ENCODE measurements around the gene KCNB1.

KCNB1 gene

GRCh38 chr20:49427751-49428518 is 54.5 kb downstream of the KCNB1 start:
- ATAC-seq (ENCODE audit: low read depth) (no peak), DNase-seq (ENCODE audit: low spot score in 2 of 2) (no peak)
- Mint-ChIP-seq H3K4me1 (no peaks in the 10 kb centered on the region), H3K27ac (no peak overlapping the region), H3K9me3 (peaks cover 2% of the 10 kb centered on the region), H3K4me3 (no peak overlapping the region), H3K36me3 (no peaks in the 10 kb centered on the region), H3K27me3 (peaks cover 16% of the 10 kb centered on the region)

- no peaks in the 10 kb centered on the region for H3K36me3 Mint-ChIP-seq
- no peaks in the 10 kb centered on the region for H3K4me1 Mint-ChIP-seq
- ATAC-seq (ENCODE audit: low read depth) (no peak), DNase-seq (ENCODE audit: low spot score in 2 of 2) (no peak)
- no peak overlapping the region for H3K4me3 Mint-ChIP-seq
- H3K27me3 Mint-ChIP-seq = peaks cover 16% of the 10 kb centered on the region
- H3K9me3 Mint-ChIP-seq = peaks cover 2% of the 10 kb centered on the region
- no peak overlapping the region for H3K27ac Mint-ChIP-seq
These were observed 55.6 kb downstream of the KCNB1 start for GRCh38 chr20:49426873-49427272.

DNA sequence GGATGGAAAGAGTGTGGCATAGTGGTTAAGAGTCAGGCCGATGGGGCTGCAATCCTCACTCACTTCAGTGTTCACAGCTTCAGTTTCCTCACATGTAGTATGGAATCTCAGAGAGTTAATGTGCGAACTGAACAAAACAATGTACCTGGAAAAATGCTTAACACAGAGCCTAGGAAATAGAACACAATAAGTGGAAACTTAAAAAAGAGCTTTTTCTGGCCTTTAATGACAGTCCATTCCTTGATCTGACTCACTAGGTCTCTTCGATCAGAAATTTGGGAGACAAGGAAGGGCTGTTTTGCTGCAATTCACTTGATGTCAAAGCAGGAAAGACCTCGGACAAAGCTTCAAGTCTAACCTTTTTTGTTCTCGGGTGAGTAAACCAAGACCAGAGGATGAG is 56.1 kb downstream of the KCNB1 start:
- ATAC-seq (ENCODE audit: low read depth) (no peak), DNase-seq (ENCODE audit: low spot score in 2 of 2) (no peak)
- Mint-ChIP-seq H3K27me3 (peaks cover 12% of the 10 kb centered on the region), H3K4me1 (no peaks in the 10 kb centered on the region), H3K4me3 (no peak overlapping the region), H3K36me3 (no peaks in the 10 kb centered on the region), H3K27ac (no peak overlapping the region), H3K9me3 (peaks cover 2% of the 10 kb centered on the region)

GRCh38 chr20:49424536-49424935 is 57.9 kb downstream of the KCNB1 start:
- DNase-seq (ENCODE audit: low spot score in 2 of 2) (no peak), ATAC-seq (ENCODE audit: low read depth) (no peak)
- peaks cover 14% of the 10 kb centered on the region for H3K27me3 Mint-ChIP-seq
- no peaks in the 10 kb centered on the region for H3K36me3 Mint-ChIP-seq
- no peaks in the 10 kb centered on the region for H3K9me3 Mint-ChIP-seq
- H3K4me3 Mint-ChIP-seq = no peak overlapping the region
- H3K27ac Mint-ChIP-seq = no peak overlapping the region
- H3K4me1 Mint-ChIP-seq = no peaks in the 10 kb centered on the region

DNA sequence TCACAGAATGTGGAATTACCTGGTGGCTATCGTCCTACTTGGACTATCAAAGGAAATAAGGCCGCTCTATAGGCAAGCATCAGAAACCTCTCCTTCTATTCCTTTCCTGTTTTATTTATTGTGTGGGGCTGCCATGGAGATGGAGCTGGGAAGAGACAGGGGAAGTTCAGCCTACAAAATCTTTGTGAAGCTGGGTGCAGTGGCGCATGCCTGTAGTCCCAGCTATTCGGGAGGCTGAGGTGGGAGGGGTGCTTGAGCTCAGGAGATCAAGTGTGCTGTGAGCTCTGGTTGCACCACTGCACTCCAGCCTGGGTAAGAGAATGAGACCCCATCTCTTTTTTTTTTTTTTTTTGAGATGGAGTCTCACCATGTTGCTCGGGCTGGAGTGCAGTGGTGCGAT is 60.3 kb downstream of the KCNB1 start:
- DNase-seq (ENCODE audit: low spot score in 2 of 2) (no peak), ATAC-seq (ENCODE audit: low read depth) (no peak)
- H3K27me3 Mint-ChIP-seq = peaks cover 18% of the 10 kb centered on the region
- H3K27ac Mint-ChIP-seq = no peak overlapping the region
- no peak overlapping the region for H3K4me3 Mint-ChIP-seq
- H3K36me3 Mint-ChIP-seq = no peaks in the 10 kb centered on the region
- H3K9me3 Mint-ChIP-seq = no peaks in the 10 kb centered on the region
- no peaks in the 10 kb centered on the region for H3K4me1 Mint-ChIP-seq

GRCh38 chr20:49420811-49421295 is 61.6 kb downstream of the KCNB1 start:
- no peaks in the 10 kb centered on the region for H3K4me1 Mint-ChIP-seq
- no peaks in the 10 kb centered on the region for H3K36me3 Mint-ChIP-seq
- no peak overlapping the region for H3K4me3 Mint-ChIP-seq
- H3K27ac Mint-ChIP-seq = no peak overlapping the region
- no peaks in the 10 kb centered on the region for H3K9me3 Mint-ChIP-seq
- no peak for ATAC-seq (ENCODE audit: low read depth)
- H3K27me3 Mint-ChIP-seq = peaks cover 21% of the 10 kb centered on the region
- DNase-seq (ENCODE audit: low spot score in 2 of 2) = no peak

- Mint-ChIP-seq H3K27me3 (peaks cover 20% of the 10 kb centered on the region), H3K4me1 (no peaks in the 10 kb centered on the region), H3K4me3 (no peak overlapping the region), H3K36me3 (no peaks in the 10 kb centered on the region), H3K27ac (no peak overlapping the region), H3K9me3 (no peaks in the 10 kb centered on the region)
- ATAC-seq (ENCODE audit: low read depth) (no peak), DNase-seq (ENCODE audit: low spot score in 2 of 2) (no peak)
These were observed 62.2 kb downstream of the KCNB1 start for GRCh38 chr20:49420292-49420691.

GRCh38 chr20:49419785-49420184 is 62.7 kb downstream of the KCNB1 start:
- Mint-ChIP-seq H3K36me3 (no peaks in the 10 kb centered on the region), H3K4me1 (no peaks in the 10 kb centered on the region), H3K27me3 (peaks cover 21% of the 10 kb centered on the region), H3K9me3 (no peaks in the 10 kb centered on the region), H3K4me3 (no peak overlapping the region), H3K27ac (no peak overlapping the region)
- no peak for ATAC-seq (ENCODE audit: low read depth)
- DNase-seq (ENCODE audit: low spot score in 2 of 2) = no peak

GRCh38 chr20:49418809-49419208 is 63.7 kb downstream of the KCNB1 start:
- Mint-ChIP-seq H3K36me3 (no peaks in the 10 kb centered on the region), H3K27me3 (peaks cover 22% of the 10 kb centered on the region), H3K9me3 (no peaks in the 10 kb centered on the region), H3K27ac (no peak overlapping the region), H3K4me3 (no peak overlapping the region), H3K4me1 (no peaks in the 10 kb centered on the region)
- ATAC-seq (ENCODE audit: low read depth) (no peak), DNase-seq (ENCODE audit: low spot score in 2 of 2) (no peak)

- ATAC-seq (ENCODE audit: low read depth) (no peak), DNase-seq (ENCODE audit: low spot score in 2 of 2) (no peak)
- no peak overlapping the region for H3K4me3 Mint-ChIP-seq
- peaks cover 26% of the 10 kb centered on the region for H3K27me3 Mint-ChIP-seq
- no peaks in the 10 kb centered on the region for H3K4me1 Mint-ChIP-seq
- H3K36me3 Mint-ChIP-seq = no peaks in the 10 kb centered on the region
- no peaks in the 10 kb centered on the region for H3K9me3 Mint-ChIP-seq
- H3K27ac Mint-ChIP-seq = no peak overlapping the region
These were observed 64.5 kb downstream of the KCNB1 start for GRCh38 chr20:49417843-49418555.

- DNase-seq (ENCODE audit: low spot score in 2 of 2) (no peak), ATAC-seq (ENCODE audit: low read depth) (no peak)
- Mint-ChIP-seq H3K4me3 (no peak overlapping the region), H3K36me3 (no peaks in the 10 kb centered on the region), H3K4me1 (no peaks in the 10 kb centered on the region), H3K9me3 (no peaks in the 10 kb centered on the region), H3K27ac (no peak overlapping the region), H3K27me3 (peaks cover 28% of the 10 kb centered on the region)
These were observed 66.8 kb downstream of the KCNB1 start for GRCh38 chr20:49415668-49416044.

DNA sequence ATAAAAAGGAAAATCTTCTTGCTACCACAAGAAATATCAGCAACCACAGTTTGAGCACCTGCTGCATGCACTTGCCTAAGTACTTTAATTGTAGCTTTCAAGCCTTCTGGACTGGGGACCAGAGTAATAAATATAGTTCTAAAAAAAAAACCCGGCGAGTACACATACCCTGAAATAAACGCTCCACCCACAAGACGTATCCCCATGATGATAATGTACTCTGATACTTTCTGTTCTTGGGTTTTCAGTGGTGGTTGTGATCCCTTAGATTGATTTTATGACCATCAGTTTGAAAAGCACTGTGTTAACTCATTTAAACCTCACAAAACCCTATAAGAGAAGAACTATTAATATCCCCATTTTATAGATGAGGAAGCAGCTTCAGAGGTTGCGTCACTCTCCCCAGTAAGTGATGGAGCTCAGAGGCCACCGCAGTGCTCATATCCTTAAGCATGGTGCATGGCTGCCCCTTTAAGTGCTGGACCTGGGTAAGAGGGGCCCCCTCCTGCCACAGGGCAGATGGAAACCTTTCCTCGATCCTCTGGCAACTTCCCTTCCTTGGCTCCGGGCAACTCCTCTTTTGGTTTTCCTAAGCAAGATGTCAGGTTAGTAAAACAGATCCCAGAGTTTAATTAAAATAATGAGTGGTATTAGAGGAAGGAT is 67.3 kb downstream of the KCNB1 start:
- no peak for ATAC-seq (ENCODE audit: low read depth)
- DNase-seq (ENCODE audit: low spot score in 2 of 2) = no peak
- Mint-ChIP-seq H3K4me3 (no peak overlapping the region), H3K27ac (no peak overlapping the region), H3K9me3 (no peaks in the 10 kb centered on the region), H3K4me1 (no peaks in the 10 kb centered on the region), H3K27me3 (peaks cover 28% of the 10 kb centered on the region), H3K36me3 (no peaks in the 10 kb centered on the region)

DNA sequence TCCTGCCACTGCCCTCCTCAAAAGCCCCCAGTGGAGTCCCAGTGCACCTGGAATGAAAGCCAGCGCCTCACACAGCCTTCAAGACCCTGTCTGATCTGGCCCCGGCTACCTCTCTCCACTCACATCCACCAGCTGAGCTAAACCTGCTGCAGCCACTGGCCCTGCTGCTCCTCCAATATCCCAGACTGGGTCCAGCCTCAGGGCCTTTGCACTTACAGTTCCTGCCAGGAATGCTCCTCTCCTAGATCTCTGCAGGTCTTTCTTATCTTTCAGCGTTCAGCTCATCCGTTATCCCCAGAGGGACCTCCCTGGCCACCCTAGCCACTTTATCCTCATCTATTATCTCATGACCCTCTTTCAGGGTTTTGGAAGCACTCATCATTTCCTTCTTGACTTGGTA is 68.8 kb downstream of the KCNB1 start:
- peaks cover 28% of the 10 kb centered on the region for H3K27me3 Mint-ChIP-seq
- H3K4me1 Mint-ChIP-seq = no peaks in the 10 kb centered on the region
- DNase-seq (ENCODE audit: low spot score in 2 of 2) = no peak
- no peak overlapping the region for H3K4me3 Mint-ChIP-seq
- H3K27ac Mint-ChIP-seq = no peak overlapping the region
- ATAC-seq (ENCODE audit: low read depth) = no peak
- no peaks in the 10 kb centered on the region for H3K36me3 Mint-ChIP-seq
- no peaks in the 10 kb centered on the region for H3K9me3 Mint-ChIP-seq

GRCh38 chr20:49412953-49413352 is 69.5 kb downstream of the KCNB1 start:
- H3K4me1 Mint-ChIP-seq = no peaks in the 10 kb centered on the region
- H3K9me3 Mint-ChIP-seq = no peaks in the 10 kb centered on the region
- no peak overlapping the region for H3K27ac Mint-ChIP-seq
- H3K36me3 Mint-ChIP-seq = no peaks in the 10 kb centered on the region
- DNase-seq (ENCODE audit: low spot score in 2 of 2) (no peak), ATAC-seq (ENCODE audit: low read depth) (no peak)
- no peak overlapping the region for H3K4me3 Mint-ChIP-seq
- H3K27me3 Mint-ChIP-seq = peaks cover 30% of the 10 kb centered on the region

Measured in memory B cell (primary cell).